ENCODE results near the gene SCARB2. TPM values are rescaled to one million over a fixed set of nuclear protein-coding genes. Genes with fewer than 3 reads are reported as not detected.

The SCARB2 gene
- polyA plus RNA-seq, 1 experiment, result 65.3 TPM

DNA sequence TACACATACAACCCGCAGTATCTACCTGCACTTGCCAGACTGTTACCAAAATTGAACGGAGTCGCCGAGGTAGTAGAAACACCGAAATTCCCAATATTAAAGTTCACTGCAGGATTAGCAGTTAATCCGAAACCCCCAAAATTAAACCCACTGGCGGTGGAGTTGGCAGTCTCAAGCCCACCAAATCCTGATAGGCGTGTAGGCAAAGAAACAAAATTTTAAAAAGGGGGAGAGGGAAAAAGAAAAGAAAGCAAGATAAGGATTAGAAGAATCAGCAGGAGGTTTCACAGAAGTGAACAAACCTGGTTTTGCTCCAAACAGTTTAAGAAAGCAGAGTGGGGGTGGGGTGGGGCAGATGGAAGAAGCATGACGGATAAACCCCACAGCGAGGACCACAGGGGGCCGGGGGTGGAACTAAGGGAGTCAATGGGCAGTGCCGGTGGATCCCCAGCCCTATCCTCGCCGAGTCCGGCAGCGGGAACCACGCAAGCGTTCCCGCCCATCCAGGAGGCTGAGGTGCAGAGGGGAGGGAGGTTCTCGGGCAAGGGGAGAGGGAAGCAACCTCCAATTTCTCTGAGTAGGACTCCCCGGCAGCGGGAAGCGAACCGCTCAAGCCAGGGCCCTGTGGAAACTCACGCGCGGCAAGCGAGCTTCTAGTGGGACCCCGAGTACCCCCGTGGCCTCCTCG is 66.0 kb downstream of the SCARB2 start:
- Histone ChIP-seq H3K36me3 (ENCODE audit: control insufficient read depth, insufficient read depth, low read length) (no peaks in the 10 kb centered on the region), H3K27me3 (ENCODE audit: control insufficient read depth, insufficient read depth, low read length) (no peaks in the 10 kb centered on the region), H3K4me3 (ENCODE audit: low read depth, low read length) (peak overlapping the region; percentile 89)
- CTCF ChIA-PET, result interaction anchor here (1.6 kb wide), 1 partner anchor 230 kb away, joined by 3 read pairs; no protein-coding TSS in a partner anchor
- TF ChIP-seq, protein P1, sequence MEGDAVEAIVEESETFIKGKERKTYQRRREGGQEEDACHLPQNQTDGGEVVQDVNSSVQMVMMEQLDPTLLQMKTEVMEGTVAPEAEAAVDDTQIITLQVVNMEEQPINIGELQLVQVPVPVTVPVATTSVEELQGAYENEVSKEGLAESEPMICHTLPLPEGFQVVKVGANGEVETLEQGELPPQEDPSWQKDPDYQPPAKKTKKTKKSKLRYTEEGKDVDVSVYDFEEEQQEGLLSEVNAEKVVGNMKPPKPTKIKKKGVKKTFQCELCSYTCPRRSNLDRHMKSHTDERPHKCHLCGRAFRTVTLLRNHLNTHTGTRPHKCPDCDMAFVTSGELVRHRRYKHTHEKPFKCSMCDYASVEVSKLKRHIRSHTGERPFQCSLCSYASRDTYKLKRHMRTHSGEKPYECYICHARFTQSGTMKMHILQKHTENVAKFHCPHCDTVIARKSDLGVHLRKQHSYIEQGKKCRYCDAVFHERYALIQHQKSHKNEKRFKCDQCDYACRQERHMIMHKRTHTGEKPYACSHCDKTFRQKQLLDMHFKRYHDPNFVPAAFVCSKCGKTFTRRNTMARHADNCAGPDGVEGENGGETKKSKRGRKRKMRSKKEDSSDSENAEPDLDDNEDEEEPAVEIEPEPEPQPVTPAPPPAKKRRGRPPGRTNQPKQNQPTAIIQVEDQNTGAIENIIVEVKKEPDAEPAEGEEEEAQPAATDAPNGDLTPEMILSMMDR (IDR thresholded peaks at IDR 0.05; ENCODE audit: insufficient read depth, low read depth, low read length), result no peak
- POLR2A ChIA-PET, result no interaction called here
- peak; percentile 9 for DNase-seq (ENCODE audit: low read depth)

DNA sequence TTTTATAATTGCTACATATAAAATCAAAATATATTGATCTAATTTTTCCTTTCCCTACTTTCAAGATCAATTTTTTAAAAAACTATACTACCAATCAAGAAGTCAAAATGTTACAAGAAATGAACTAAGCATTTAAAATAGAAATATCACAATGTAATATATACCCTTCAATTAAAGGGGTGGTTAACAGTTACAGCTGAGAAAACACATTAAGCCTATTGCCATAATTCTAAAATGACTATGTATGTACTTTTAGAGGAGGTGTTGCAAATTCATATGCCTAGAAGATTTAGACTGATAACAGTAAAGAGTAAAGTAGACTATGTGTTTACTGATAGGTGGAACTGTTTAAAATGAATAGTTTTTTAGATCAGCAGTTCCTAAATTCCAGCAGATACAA is 69.1 kb downstream of the SCARB2 start:
- Histone ChIP-seq H3K27me3 (ENCODE audit: control insufficient read depth, insufficient read depth, low read length) (no peaks in the 10 kb centered on the region), H3K36me3 (ENCODE audit: control insufficient read depth, insufficient read depth, low read length) (peaks cover 1% of the 10 kb centered on the region; the same call in 1 of the 2 replicates), H3K4me3 (ENCODE audit: low read depth, low read length) (no peak overlapping the region)
- no peak for DNase-seq (ENCODE audit: low read depth)
- ChIA-PET CTCF (no interaction called here), POLR2A (no interaction called here)
- TF ChIP-seq, protein P1 (IDR thresholded peaks at IDR 0.05; ENCODE audit: insufficient read depth, low read depth, low read length), result no peak

DNA sequence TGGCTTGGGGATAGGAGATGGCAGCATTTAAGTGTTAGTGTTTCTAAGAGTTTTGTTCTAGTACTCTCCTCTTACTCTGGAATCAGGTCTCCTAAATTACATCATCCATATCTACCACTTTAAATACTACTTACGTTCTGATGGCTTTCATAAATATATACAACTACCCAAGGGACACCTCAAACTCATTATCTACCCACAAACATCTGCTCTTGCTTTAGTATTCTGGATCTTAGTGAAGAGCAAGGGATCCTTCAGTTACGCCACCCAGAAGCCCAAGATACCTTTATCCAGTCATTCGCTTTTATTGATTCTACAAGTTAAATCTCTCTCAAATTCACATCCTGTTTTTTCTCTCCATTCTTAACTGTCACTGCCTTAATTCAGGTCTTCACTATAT is 72.4 kb downstream of the SCARB2 start:
- Histone ChIP-seq H3K4me3 (ENCODE audit: low read depth, low read length) (no peak overlapping the region), H3K27me3 (ENCODE audit: control insufficient read depth, insufficient read depth, low read length) (no peaks in the 10 kb centered on the region), H3K36me3 (ENCODE audit: control insufficient read depth, insufficient read depth, low read length) (peaks cover 1% of the 10 kb centered on the region; the same call in 1 of the 2 replicates)
- ChIA-PET CTCF (interaction anchor here (1.0 kb wide), 1 partner anchor 38 kb away, joined by 3 read pairs; no protein-coding TSS in a partner anchor), POLR2A (no interaction called here)
- no peak for DNase-seq (ENCODE audit: low read depth)
- TF ChIP-seq, protein P1 (IDR thresholded peaks at IDR 0.05; ENCODE audit: insufficient read depth, low read depth, low read length), result no peak

DNA sequence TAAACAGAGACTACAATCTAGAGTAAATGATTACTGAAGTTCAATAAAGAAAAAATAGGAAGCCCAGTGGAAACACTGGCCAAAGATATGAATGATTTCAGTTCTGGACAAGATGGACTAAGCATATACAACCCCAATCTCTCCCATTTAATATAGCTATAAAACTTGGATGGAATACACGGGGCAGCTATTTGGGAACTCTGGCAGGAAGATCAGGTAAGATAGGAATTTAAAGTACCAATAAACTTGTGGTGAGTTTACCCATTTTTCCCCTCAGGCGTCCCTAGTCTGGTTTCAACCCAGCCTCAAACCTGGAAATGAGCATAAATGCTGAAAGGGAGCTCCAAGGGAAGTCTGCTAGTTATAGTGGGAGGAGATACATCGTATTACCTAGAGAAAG is 85.9 kb downstream of the SCARB2 start:
- H3K4me3 ChIP-seq (ENCODE audit: low read depth, low read length), result no peak overlapping the region
- POLR2A ChIA-PET, result no interaction called here
- CTCF ChIA-PET, result interaction anchor here (0.5 kb wide), 1 partner anchor 38 kb away, joined by 4 read pairs; no protein-coding TSS in a partner anchor

DNA sequence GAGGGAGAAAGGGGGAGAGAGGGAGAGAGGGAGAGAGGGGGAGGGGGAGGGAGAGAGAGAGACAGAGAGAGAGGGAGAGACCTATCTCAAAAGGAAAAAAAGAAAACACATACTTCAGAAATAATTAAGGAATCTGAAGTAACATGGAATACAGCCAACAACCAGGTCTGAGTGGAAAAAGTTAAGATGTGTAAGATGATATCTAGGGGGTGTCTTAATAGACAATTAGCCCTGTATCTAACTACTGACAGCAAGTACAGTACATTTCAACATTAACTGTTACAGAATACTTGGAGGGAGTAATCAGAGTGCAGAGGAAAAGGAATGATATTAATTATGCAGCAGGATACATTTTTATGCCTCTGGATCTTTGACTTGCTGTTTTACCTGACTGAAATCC is 87.8 kb downstream of the SCARB2 start:
- ChIA-PET POLR2A (no interaction called here), CTCF (no interaction called here)
- Histone ChIP-seq H3K36me3 (ENCODE audit: control insufficient read depth, insufficient read depth, low read length) (no peaks in the 10 kb centered on the region), H3K4me3 (ENCODE audit: low read depth, low read length) (no peak overlapping the region), H3K27me3 (ENCODE audit: control insufficient read depth, insufficient read depth, low read length) (no peaks in the 10 kb centered on the region)
- DNase-seq (ENCODE audit: low read depth), result no peak
- TF ChIP-seq, protein P1 (IDR thresholded peaks at IDR 0.05; ENCODE audit: insufficient read depth, low read depth, low read length), result no peak

More for the DNA sequence above, 85.9 kb downstream of the SCARB2 start:
- DNase-seq (ENCODE audit: low read depth), result no peak
- TF ChIP-seq, protein P1 (IDR thresholded peaks at IDR 0.05; ENCODE audit: insufficient read depth, low read depth, low read length), result no peak
- H3K27me3 ChIP-seq (ENCODE audit: control insufficient read depth, insufficient read depth, low read length), result no peaks in the 10 kb centered on the region
- H3K36me3 ChIP-seq (ENCODE audit: control insufficient read depth, insufficient read depth, low read length), result no peaks in the 10 kb centered on the region

Data from BJ (cell line).